ENCODE results near the gene PTPN2.

PTPN2 gene

GRCh38 chr18:12750076-12750714 lies 133.8 kb downstream of the PTPN2 start:
- no peak for DNase-seq (ENCODE audit: low read depth in 4 of 4, low spot score in 1 of 4)

GRCh38 chr18:12749121-12749520 lies 134.9 kb downstream of the PTPN2 start:
- DNase-seq (ENCODE audit: low read depth in 4 of 4, low spot score in 1 of 4) = no peak

GRCh38 chr18:12748671-12749070 lies 135.4 kb downstream of the PTPN2 start:
- no peak for DNase-seq (ENCODE audit: low read depth in 4 of 4, low spot score in 1 of 4)

DNA sequence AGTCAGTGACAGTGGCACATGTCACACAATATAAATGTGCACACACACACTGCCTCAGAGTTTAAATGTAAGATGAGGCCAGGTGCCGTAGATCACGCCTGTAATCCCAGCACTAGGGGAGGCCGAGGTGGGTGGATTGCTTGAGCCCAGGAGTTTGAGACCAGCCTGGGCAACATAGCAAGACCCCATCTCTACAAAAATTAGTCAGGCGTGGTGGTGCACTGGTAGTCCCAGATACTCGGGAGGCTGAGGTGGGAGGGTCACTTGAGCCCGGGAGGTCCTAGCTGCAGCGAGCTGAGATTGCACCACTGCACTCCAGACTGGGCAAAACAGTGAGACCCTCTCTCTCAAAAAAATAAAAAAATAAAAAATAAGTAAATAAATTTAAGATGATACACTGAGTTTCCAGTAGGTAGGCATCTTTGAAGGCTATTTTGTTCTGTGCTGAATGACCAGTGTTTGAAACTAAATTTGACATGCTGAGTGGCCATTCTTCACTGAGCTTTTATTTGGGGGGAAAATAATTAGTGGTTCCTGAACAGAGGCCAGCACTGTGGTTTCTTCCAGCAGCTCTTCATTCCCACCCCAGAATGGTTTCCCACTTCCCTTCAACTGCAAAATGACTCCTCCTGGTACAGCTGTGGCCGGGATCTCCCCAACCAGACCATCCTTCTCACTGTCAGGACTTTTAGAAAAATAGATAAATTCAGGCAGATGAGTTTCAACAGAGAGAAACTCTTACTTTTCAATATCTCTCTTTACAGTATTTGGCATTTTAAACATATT lies 136.3 kb downstream of the PTPN2 start:
- DNase-seq (ENCODE audit: low read depth in 4 of 4, low spot score in 1 of 4) = no peak

DNA sequence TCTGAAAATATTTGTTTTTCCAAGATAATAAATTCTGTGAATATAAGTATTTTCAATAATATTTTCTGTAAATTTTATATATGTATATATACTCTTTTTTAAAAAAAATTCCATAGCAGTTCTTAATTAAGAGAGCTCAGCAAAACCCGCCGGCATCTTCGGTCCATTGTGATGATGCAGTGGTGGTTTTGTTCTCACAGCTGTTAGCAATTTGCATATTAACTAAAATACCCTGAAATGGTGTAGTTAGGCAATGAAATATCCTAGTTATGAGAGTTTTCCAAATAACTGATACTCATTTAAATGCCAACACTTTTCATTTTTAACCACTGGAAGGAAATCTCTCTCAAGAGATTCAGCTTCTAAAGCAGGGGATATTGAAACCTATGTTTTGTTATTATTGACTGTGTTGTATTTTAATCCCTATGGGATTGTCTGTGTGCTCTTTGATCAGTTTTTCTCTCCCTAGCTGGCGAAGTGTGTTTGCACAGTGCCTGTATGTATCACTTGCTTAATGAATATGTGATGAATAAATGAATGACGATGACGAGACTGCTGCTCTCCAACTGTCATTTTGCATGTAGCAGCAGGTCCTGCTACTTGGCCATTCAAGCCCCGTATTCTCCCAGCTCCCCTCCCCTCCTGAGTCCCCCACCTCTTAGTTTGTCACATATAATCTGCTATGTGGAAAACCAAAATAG lies 138.8 kb downstream of the PTPN2 start:
- no peak for DNase-seq (ENCODE audit: low read depth in 4 of 4, low spot score in 1 of 4)

- DNase-seq (ENCODE audit: low read depth in 4 of 4, low spot score in 1 of 4) = no peak
Observed at GRCh38 chr18:12744103-12744502, 139.9 kb downstream of the PTPN2 start.

- DNase-seq (ENCODE audit: low read depth in 4 of 4, low spot score in 1 of 4) = no peak
Observed at GRCh38 chr18:12742453-12742852, 141.6 kb downstream of the PTPN2 start.
